Hematopoietic multipotent progenitor cell treated with erythropoietin and hydrocortisone succinate and interleukin-3 and kit ligand, for 6 days (in vitro differentiated cells): ENCODE measurements around the gene TRAM2.
A peak's percentile ranks its signal among the peaks of the same experiment; 100 is the strongest.

Experiments used
- DNase-seq: peaks from one replicate; pipeline ENCODE4 v3.0.0-alpha.2; 2015

The TRAM2 gene

GRCh38 chr6:52544602-52545405, 32.1 kb downstream of the TRAM2 start:
- DNase-seq = no peak

- DNase-seq = no peak
Observed at GRCh38 chr6:52543729-52544601, 32.9 kb downstream of the TRAM2 start.

GRCh38 chr6:52543262-52543661, 33.6 kb downstream of the TRAM2 start:
- DNase-seq = no peak

- no peak for DNase-seq
Observed at GRCh38 chr6:52541135-52541534, 35.7 kb downstream of the TRAM2 start.

GRCh38 chr6:52540286-52540902, 36.5 kb downstream of the TRAM2 start:
- DNase-seq = no peak

GRCh38 chr6:52539607-52540006, 37.3 kb downstream of the TRAM2 start:
- no peak for DNase-seq

- DNase-seq = no peak
Observed at GRCh38 chr6:52538901-52539354, 37.9 kb downstream of the TRAM2 start.

- no peak for DNase-seq
Observed at GRCh38 chr6:52538252-52538900, 38.5 kb downstream of the TRAM2 start.

- DNase-seq = peak; percentile 17
Observed at GRCh38 chr6:52537001-52537753, 39.7 kb downstream of the TRAM2 start.

- DNase-seq = no peak
Observed at GRCh38 chr6:52536424-52536916, 40.4 kb downstream of the TRAM2 start.

GRCh38 chr6:52535711-52536423, 41.0 kb downstream of the TRAM2 start:
- DNase-seq = no peak

GRCh38 chr6:52534966-52535390, 41.9 kb downstream of the TRAM2 start:
- DNase-seq = no peak

- DNase-seq = no peak
Observed at GRCh38 chr6:52534363-52534762, 42.5 kb downstream of the TRAM2 start.

- no peak for DNase-seq
Observed at GRCh38 chr6:52533491-52533890, 43.4 kb downstream of the TRAM2 start.

GRCh38 chr6:52532457-52532856, 44.4 kb downstream of the TRAM2 start:
- no peak for DNase-seq

- DNase-seq = no peak
Observed at GRCh38 chr6:52531834-52532233, 45.0 kb downstream of the TRAM2 start.

- no peak for DNase-seq
Observed at GRCh38 chr6:52531396-52531795, 45.5 kb downstream of the TRAM2 start.

GRCh38 chr6:52530351-52530750, 46.5 kb downstream of the TRAM2 start:
- DNase-seq = no peak

- no peak for DNase-seq
Observed at GRCh38 chr6:52529311-52529710, 47.5 kb downstream of the TRAM2 start.

- DNase-seq = no peak
Observed at GRCh38 chr6:52527436-52527835, 49.4 kb downstream of the TRAM2 start.

- DNase-seq = no peak
Observed at GRCh38 chr6:52526634-52527033, 50.2 kb downstream of the TRAM2 start.
